HG03064 (cell line): ENCODE measurements around the gene G2E3.

ENCODE experiments used
- ATAC-seq: cut with Tn5 transposase; IDR thresholded peaks from one replicate; pipeline ENCODE4 v1.9.1; 2021; ENCODE audit warnings: low read depth; ENCODE audit not compliant: unreplicated experiment

Gene G2E3

DNA sequence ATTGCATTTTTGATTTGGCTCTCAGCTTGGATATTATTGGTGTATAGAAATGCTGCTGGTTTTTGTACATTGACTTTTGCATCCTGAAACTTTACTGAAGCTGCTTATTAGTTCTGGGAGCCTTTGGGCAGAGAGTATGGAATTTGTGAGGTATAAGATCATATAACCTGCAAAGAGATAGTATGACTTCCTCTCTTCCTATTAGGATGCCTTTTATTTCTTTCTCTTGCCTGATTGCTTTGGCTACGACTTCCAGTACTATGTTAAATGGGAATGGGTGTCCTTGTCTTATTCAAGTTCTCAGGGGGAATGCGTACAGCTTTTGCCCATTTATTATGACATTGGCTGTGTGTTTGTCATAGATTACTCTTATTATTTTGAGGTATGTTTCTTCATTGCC is 86.6 kb downstream of the G2E3 start:
- ATAC-seq = no peak

GRCh38 chr14:30648471-30648870 is 89.5 kb downstream of the G2E3 start:
- ATAC-seq = no peak

GRCh38 chr14:30651937-30652336 is 93.0 kb downstream of the G2E3 start:
- ATAC-seq = no peak

- no peak for ATAC-seq
These were observed 96.2 kb downstream of the G2E3 start for GRCh38 chr14:30655124-30655523.

DNA sequence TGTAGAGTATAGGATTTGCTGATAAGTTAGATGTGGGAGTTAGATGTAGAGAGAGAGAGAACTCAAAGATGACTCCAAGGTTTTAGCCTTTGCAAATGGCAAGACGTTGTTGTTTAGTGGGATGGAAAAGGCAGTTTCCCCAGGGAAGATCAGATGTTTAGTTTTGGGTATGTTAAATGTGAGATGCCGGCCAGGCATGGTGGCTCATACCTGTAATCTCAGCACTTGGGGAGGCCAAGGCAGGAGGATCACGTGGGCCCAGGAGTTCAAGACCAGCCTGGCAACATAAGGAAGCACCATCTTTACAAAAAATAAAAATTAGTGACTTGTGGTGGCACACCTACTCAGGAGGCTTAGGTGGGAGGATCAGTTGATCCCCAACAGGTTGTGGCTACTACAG is 96.7 kb downstream of the G2E3 start:
- no peak for ATAC-seq

GRCh38 chr14:30656190-30656632 is 97.3 kb downstream of the G2E3 start:
- no peak for ATAC-seq

DNA sequence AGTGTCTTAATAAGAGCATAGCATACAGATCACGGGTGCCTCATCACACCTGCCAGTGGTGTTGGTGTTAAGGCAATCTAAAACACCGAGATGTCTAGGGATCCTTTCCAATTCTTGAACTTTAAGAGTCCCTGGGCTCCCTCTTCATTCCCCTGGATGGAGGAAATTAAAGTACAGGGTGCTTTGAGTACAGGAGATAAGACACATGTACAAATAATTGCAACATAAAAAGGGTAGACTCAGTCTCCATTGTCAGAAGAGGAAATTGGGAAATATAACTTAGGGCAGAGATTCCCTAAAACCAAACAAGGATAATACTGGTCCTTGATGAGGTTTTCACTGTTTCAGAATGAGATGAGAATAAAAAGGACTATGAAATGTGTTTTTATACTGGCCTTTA is 98.1 kb downstream of the G2E3 start:
- no peak for ATAC-seq

GRCh38 chr14:30657606-30658163 is 98.7 kb downstream of the G2E3 start:
- ATAC-seq = no peak

GRCh38 chr14:30658645-30659044 is 99.7 kb downstream of the G2E3 start:
- ATAC-seq = no peak

- ATAC-seq = no peak
These were observed 110.6 kb downstream of the G2E3 start for GRCh38 chr14:30669594-30669993.
